GM12878 (cell line): Measurements from ENCODE around the gene IRF8. TPM values are rescaled to one million over a fixed set of nuclear protein-coding genes. Genes with fewer than 3 reads are reported as not detected.

Experiments used
- BRCA1 ChIP-seq: IDR thresholded peaks from 2 replicates; pipeline ENCODE4 v1.6.1; 2011; ENCODE audit warnings: low read depth, low read length, improper control_type of control experiment
- CBFB ChIP-seq: IDR thresholded peaks from 2 replicates; pipeline ENCODE4 v1.6.1; 2016; ENCODE audit warnings: antibody characterized with exemption, low read depth
- CHD1 ChIP-seq: IDR thresholded peaks from 2 replicates; pipeline ENCODE4 v1.6.1; 2012; ENCODE audit warnings: low read depth, low read length, improper control_type of control experiment
- CHD2 ChIP-seq: IDR thresholded peaks from 2 replicates; pipeline ENCODE4 v1.6.1; 2011; ENCODE audit warnings: low read depth, low read length, improper control_type of control experiment, borderline replicate concordance
- E4F1 ChIP-seq: fragments of 450-650 bp; IDR thresholded peaks from 2 replicates; pipeline ENCODE4 v1.6.1; 2018; ENCODE audit warnings: borderline replicate concordance, mild to moderate bottlenecking; ENCODE audit not compliant: partially characterized antibody
- JUNB ChIP-seq: IDR thresholded peaks from 2 replicates; pipeline ENCODE4 v1.6.1; 2016; ENCODE audit warnings: antibody characterized with exemption, mild to moderate bottlenecking
- KAT2A ChIP-seq: conservative IDR thresholded peaks from 2 replicates; pipeline ENCODE4 v1.6.1; 2011; ENCODE audit warnings: low read depth, low read length; ENCODE audit not compliant: control insufficient read depth
- MEF2B ChIP-seq: fragments of 450-650 bp; IDR thresholded peaks from 2 replicates; pipeline ENCODE4 v1.6.1; 2018; ENCODE audit warnings: mild to moderate bottlenecking, moderate library complexity; ENCODE audit not compliant: partially characterized antibody, poor library complexity, severe bottlenecking
- MYB ChIP-seq: fragments of 150-350 bp; IDR thresholded peaks from 2 replicates; pipeline ENCODE4 v1.6.1; 2014; ENCODE audit warnings: mild to moderate bottlenecking, low read depth, low read length, borderline replicate concordance
- MYC ChIP-seq: IDR thresholded peaks from 2 replicates; pipeline ENCODE4 v1.6.1; 2011; ENCODE audit warnings: mild to moderate bottlenecking, low read length, moderate library complexity, inconsistent platforms; ENCODE audit not compliant: insufficient read depth, insufficient replicate concordance, insufficient read length, severe bottlenecking
- NKRF ChIP-seq: fragments of 450-650 bp; conservative IDR thresholded peaks from 2 replicates; pipeline ENCODE4 v1.6.1; 2017; ENCODE audit warnings: mild to moderate bottlenecking, moderate library complexity
- NR2C2 ChIP-seq: IDR thresholded peaks from 2 replicates; pipeline ENCODE4 v1.6.1; 2011; ENCODE audit warnings: borderline replicate concordance, low read depth; ENCODE audit not compliant: control insufficient read depth, insufficient read length
- PAX5 ChIP-seq: IDR thresholded peaks from 2 replicates; pipeline ENCODE4 v1.6.1; 2011; ENCODE audit warnings: low read depth, low read length, borderline replicate concordance
- PBX3 ChIP-seq: IDR thresholded peaks from 2 replicates; pipeline ENCODE4 v1.6.1; 2011; ENCODE audit warnings: mild to moderate bottlenecking, low read depth, low read length, moderate library complexity; ENCODE audit not compliant: insufficient replicate concordance
- POLR2A ChIP-seq: IDR thresholded peaks from 2 replicates; pipeline ENCODE4 v1.6.1; 2011; ENCODE audit warnings: low read depth, mild to moderate bottlenecking, low read length
- POLR2AphosphoS5 ChIP-seq: IDR thresholded peaks from 2 replicates; pipeline ENCODE4 v1.6.1; 2011; ENCODE audit warnings: mild to moderate bottlenecking, low read length, inconsistent platforms
- RFX5 ChIP-seq: IDR thresholded peaks from 2 replicates; pipeline ENCODE4 v1.6.1; 2011; ENCODE audit warnings: low read depth, low read length, improper control_type of control experiment
- SKIL ChIP-seq: fragments of 450-650 bp; IDR thresholded peaks from 2 replicates; pipeline ENCODE4 v1.6.1; 2017; ENCODE audit warnings: mild to moderate bottlenecking, low read depth, inconsistent platforms; ENCODE audit not compliant: poor library complexity, severe bottlenecking
- SPI1 ChIP-seq: IDR thresholded peaks from 2 replicates; pipeline ENCODE4 v1.6.1; 2011; ENCODE audit warnings: low read depth, mild to moderate bottlenecking, low read length, moderate library complexity, borderline replicate concordance; ENCODE audit not compliant: insufficient read depth
- TCF12 ChIP-seq: IDR thresholded peaks from 2 replicates; pipeline ENCODE4 v1.6.1; 2011; ENCODE audit warnings: low read depth, mild to moderate bottlenecking, low read length
- YY1 ChIP-seq: IDR thresholded peaks from 2 replicates; pipeline ENCODE4 v1.6.1; 2011; ENCODE audit warnings: low read depth, mild to moderate bottlenecking, low read length
- polyA plus RNA-seq, 11 experiments: library from polyadenylated mRNA; depleted of rRNA in 4 of 11; unstranded in 6 of 11; stranded (reverse) in 5 of 11; fragments of >200 nt; fragmentation: Nextera tagmentation in 4 of 11; fragmentation: Illumina TruSeq in 1 of 11; extraction: Ambion mirVana in 4 of 11; extraction: Trizol in 1 of 11; gene quantifications; 1 replicate in 1 of 11; 2 replicates in 10 of 11; pipeline versions ENCODE4 v1.2.1 to v1.2.3, GENCODE V29; 2011 to 2016; ENCODE audit warnings: inconsistent platforms in 2 of 11, missing spikeins in 2 of 11, low read depth in 1 of 11
- total RNA-seq, 4 experiments: library from RNA; depleted of rRNA in 3 of 4; stranded (reverse); fragments of >200 nt in 3 of 4; fragmentation: Illumina TruSeq in 1 of 4; extraction: Trizol in 1 of 4; gene quantifications; 2 replicates each; pipeline versions ENCODE4 v1.2.1 to v1.2.3, GENCODE V29; 2013 to 2021

Gene IRF8
- total and polyA plus RNA-seq, 10 of the 15 experiments (the other 5 are each of a cell fraction or from before 2014, with no cell fraction given): 17.1 to 237 (median 172) TPM

- TF ChIP-seq RFX5 (no peak), JUNB (peak; percentile 94), SPI1 (peak; percentile 16; the same call in 1 of the 2 replicates), SKIL (peak; percentile 82), NR2C2 (no peak), NKRF (peak; percentile 33; the same call in 1 of the 2 replicates), CHD2 (0 out of 2 replicates have a peak, but pooled peaks have one; percentile 28), CHD1 (peak; percentile 65; the same call in 1 of the 2 replicates), KAT2A (no peak), YY1 (no peak), MEF2B (peak; percentile 71), MYB (no peak), PBX3 (no peak), BRCA1 (no peak), MYC (no peak), CBFB (peak; percentile 74), PAX5 (peak; percentile 60; the same call in 1 of the 2 replicates), POLR2A (peak; percentile 64; the same call in 1 of the 2 replicates), POLR2AphosphoS5 (no peak), TCF12 (peak; percentile 30; the same call in 1 of the 2 replicates), E4F1 (no peak)
These were observed 48.5 kb downstream of the IRF8 start (continued) for GRCh38 chr16:85947230-85948137.
